RWPE2 (cell line): Measurements from ENCODE around the gene PDPN.
A peak's percentile ranks its signal among the peaks of the same experiment; 100 is the strongest.

ENCODE experiments used
- ATAC-seq: fragments of 200-7000 bp; cut with Tn5 transposase; 3 replicates; pipeline ENCODE4 v1.9.1; 2021; ENCODE audit warnings: low read depth
- DNase-seq: peaks from one replicate; pipeline ENCODE4 v3.0.0-alpha.2; 2020; ENCODE audit warnings: low spot score
- H3K27ac ChIP-seq: fragments of 450-650 bp; 2 replicates; pipeline ENCODE4 v1.5.1; 2017; ENCODE audit warnings: mild to moderate bottlenecking; ENCODE audit not compliant: poor library complexity, severe bottlenecking
- H3K27me3 ChIP-seq: fragments of 250-450 bp; sonication (Bioruptor Pico); 2 replicates; pipeline ENCODE4 v1.5.1; 2021; ENCODE audit warnings: mild to moderate bottlenecking, moderate library complexity; ENCODE audit not compliant: insufficient read depth, poor library complexity, severe bottlenecking
- H3K36me3 ChIP-seq: fragments of 250-450 bp; sonication (Bioruptor Pico); 2 replicates; pipeline ENCODE4 v1.5.1; 2020; ENCODE audit warnings: low read depth, mild to moderate bottlenecking, moderate library complexity
- H3K4me1 ChIP-seq: fragments of 250-450 bp; sonication (Bioruptor Pico); 2 replicates; pipeline ENCODE4 v1.5.1; 2021; ENCODE audit warnings: mild to moderate bottlenecking, moderate library complexity; ENCODE audit not compliant: insufficient read depth, poor library complexity, severe bottlenecking
- H3K4me3 ChIP-seq: fragments of 250-450 bp; sonication (Bioruptor Pico); 2 replicates; pipeline ENCODE4 v1.5.1; 2021; ENCODE audit warnings: mild to moderate bottlenecking, moderate library complexity; ENCODE audit not compliant: severe bottlenecking
- H3K9me3 ChIP-seq: fragments of 250-450 bp; sonication (Bioruptor Pico); 2 replicates; pipeline ENCODE4 v1.5.1; 2021; ENCODE audit warnings: mild to moderate bottlenecking, moderate library complexity; ENCODE audit not compliant: severe bottlenecking
- CTCF ChIP-seq: fragments of 450-650 bp; IDR thresholded peaks from one replicate; pipeline ENCODE4 v1.5.1; 2017; ENCODE audit warnings: mild to moderate bottlenecking, moderate library complexity; ENCODE audit not compliant: poor library complexity, severe bottlenecking

Gene PDPN

GRCh38 chr1:13546791-13547190 is 36.8 kb upstream of the PDPN start:
- Histone ChIP-seq H3K4me1 (no peaks in the 10 kb centered on the region), H3K27ac (no peak overlapping the region), H3K4me3 (no peak overlapping the region), H3K36me3 (no peaks in the 10 kb centered on the region), H3K9me3 (no peaks in the 10 kb centered on the region), H3K27me3 (no peaks in the 10 kb centered on the region)
- TF ChIP-seq CTCF: no peak
- no peak for DNase-seq
- no peak for ATAC-seq

GRCh38 chr1:13548281-13548680 is 35.4 kb upstream of the PDPN start:
- no peaks in the 10 kb centered on the region for H3K27me3 ChIP-seq
- ATAC-seq (no peak), DNase-seq (no peak)
- no peak overlapping the region for H3K4me3 ChIP-seq
- no peaks in the 10 kb centered on the region for H3K36me3 ChIP-seq
- H3K27ac ChIP-seq: no peak overlapping the region
- no peaks in the 10 kb centered on the region for H3K4me1 ChIP-seq
- no peaks in the 10 kb centered on the region for H3K9me3 ChIP-seq
- no peak for TF ChIP-seq CTCF

- H3K4me1 ChIP-seq: no peaks in the 10 kb centered on the region
- H3K4me3 ChIP-seq: no peak overlapping the region
- DNase-seq (no peak), ATAC-seq (no peak)
- no peak for TF ChIP-seq CTCF
- no peaks in the 10 kb centered on the region for H3K27me3 ChIP-seq
- no peaks in the 10 kb centered on the region for H3K9me3 ChIP-seq
- no peak overlapping the region for H3K27ac ChIP-seq
- H3K36me3 ChIP-seq: no peaks in the 10 kb centered on the region
These were observed 34.6 kb upstream of the PDPN start for GRCh38 chr1:13549021-13549420.

GRCh38 chr1:13549521-13549920 is 34.1 kb upstream of the PDPN start:
- Histone ChIP-seq H3K4me1 (no peaks in the 10 kb centered on the region), H3K27ac (no peak overlapping the region), H3K9me3 (no peaks in the 10 kb centered on the region), H3K4me3 (no peak overlapping the region), H3K36me3 (no peaks in the 10 kb centered on the region), H3K27me3 (no peaks in the 10 kb centered on the region)
- DNase-seq (no peak), ATAC-seq (no peak)
- no peak for TF ChIP-seq CTCF

GRCh38 chr1:13550663-13551062 is 33.0 kb upstream of the PDPN start:
- Histone ChIP-seq H3K27me3 (no peaks in the 10 kb centered on the region), H3K4me1 (no peaks in the 10 kb centered on the region), H3K9me3 (no peaks in the 10 kb centered on the region), H3K27ac (no peak overlapping the region), H3K4me3 (no peak overlapping the region), H3K36me3 (no peaks in the 10 kb centered on the region)
- peak; percentile 49; the same call in 1 of the 3 replicates for ATAC-seq
- DNase-seq: no peak
- no peak for TF ChIP-seq CTCF
